IMR-90 (cell line): Measurements from ENCODE around the gene BARD1.

Experiments
- FOS ChIP-seq: fragments of 150-350 bp; IDR thresholded peaks from 2 replicates; pipeline ENCODE4 v1.6.1; 2016; ENCODE audit warnings: low read depth, low read length
- MAFK ChIP-seq: IDR thresholded peaks from 2 replicates; pipeline ENCODE4 v1.6.1; 2012; ENCODE audit warnings: low read depth, low read length, improper control_type of control experiment
- MAZ ChIP-seq: IDR thresholded peaks from 2 replicates; pipeline ENCODE4 v1.6.1; 2012; ENCODE audit warnings: low read depth, mild to moderate bottlenecking, low read length, improper control_type of control experiment, moderate library complexity, borderline replicate concordance
- NFE2L2 ChIP-seq: fragments of 150-350 bp; IDR thresholded peaks from 2 replicates; pipeline ENCODE4 v1.6.1; 2016; ENCODE audit warnings: low read depth, mild to moderate bottlenecking, low read length
- POLR2A ChIP-seq: IDR thresholded peaks from 2 replicates; pipeline ENCODE4 v1.6.1; 2012; ENCODE audit warnings: mild to moderate bottlenecking, low read depth, low read length
- RFX5 ChIP-seq: IDR thresholded peaks from 2 replicates; pipeline ENCODE4 v1.8.0; 2012; ENCODE audit warnings: low read depth, mild to moderate bottlenecking, low read length, moderate library complexity
- TF ChIP-seq, protein P1 (sequence below): conservative IDR thresholded peaks from 2 replicates; pipeline ENCODE4 v1.5.1; 2012; ENCODE audit warnings: mild to moderate bottlenecking, low read depth, low read length, improper control_type of control experiment
- TF ChIP-seq, protein P2 (sequence below): fragments of 150-350 bp; IDR thresholded peaks from 2 replicates; pipeline ENCODE4 v1.6.1; 2017; ENCODE audit warnings: mild to moderate bottlenecking, antibody characterized with exemption, low read length, low read depth
- TF ChIP-seq, protein P3 (sequence below): fragments of 150-350 bp; IDR thresholded peaks from 2 replicates; pipeline ENCODE4 v1.6.1; 2016; ENCODE audit warnings: low read depth, mild to moderate bottlenecking, low read length, moderate library complexity, borderline replicate concordance

DNA sequence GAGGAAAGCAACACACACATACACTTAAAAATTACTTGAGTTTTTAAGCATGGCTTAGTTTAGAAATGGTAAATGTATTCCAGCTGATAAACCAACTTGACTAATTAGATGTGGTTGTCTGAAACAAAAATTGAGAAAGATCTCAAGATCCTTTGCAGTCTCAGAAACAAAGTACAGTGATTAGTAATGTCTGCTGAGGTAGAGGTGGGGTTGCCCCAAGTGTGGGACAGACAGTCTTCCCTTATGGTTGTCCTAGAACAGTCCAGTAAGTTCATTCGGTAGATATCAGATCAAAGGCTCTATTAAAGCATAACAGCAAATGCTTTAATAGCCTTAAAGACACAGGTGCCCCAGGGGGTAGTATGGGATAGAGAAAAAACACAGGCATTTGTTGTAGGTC is 94.5 kb downstream of the BARD1 start:
- TF ChIP-seq, protein P1, sequence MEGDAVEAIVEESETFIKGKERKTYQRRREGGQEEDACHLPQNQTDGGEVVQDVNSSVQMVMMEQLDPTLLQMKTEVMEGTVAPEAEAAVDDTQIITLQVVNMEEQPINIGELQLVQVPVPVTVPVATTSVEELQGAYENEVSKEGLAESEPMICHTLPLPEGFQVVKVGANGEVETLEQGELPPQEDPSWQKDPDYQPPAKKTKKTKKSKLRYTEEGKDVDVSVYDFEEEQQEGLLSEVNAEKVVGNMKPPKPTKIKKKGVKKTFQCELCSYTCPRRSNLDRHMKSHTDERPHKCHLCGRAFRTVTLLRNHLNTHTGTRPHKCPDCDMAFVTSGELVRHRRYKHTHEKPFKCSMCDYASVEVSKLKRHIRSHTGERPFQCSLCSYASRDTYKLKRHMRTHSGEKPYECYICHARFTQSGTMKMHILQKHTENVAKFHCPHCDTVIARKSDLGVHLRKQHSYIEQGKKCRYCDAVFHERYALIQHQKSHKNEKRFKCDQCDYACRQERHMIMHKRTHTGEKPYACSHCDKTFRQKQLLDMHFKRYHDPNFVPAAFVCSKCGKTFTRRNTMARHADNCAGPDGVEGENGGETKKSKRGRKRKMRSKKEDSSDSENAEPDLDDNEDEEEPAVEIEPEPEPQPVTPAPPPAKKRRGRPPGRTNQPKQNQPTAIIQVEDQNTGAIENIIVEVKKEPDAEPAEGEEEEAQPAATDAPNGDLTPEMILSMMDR, result no peak
- TF ChIP-seq FOS (no peak), POLR2A (no peak), MAZ (no peak), RFX5 (no peak), NFE2L2 (no peak), MAFK (no peak)
- TF ChIP-seq, protein P2, sequence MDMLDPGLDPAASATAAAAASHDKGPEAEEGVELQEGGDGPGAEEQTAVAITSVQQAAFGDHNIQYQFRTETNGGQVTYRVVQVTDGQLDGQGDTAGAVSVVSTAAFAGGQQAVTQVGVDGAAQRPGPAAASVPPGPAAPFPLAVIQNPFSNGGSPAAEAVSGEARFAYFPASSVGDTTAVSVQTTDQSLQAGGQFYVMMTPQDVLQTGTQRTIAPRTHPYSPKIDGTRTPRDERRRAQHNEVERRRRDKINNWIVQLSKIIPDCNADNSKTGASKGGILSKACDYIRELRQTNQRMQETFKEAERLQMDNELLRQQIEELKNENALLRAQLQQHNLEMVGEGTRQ, result no peak
- TF ChIP-seq, protein P3, sequence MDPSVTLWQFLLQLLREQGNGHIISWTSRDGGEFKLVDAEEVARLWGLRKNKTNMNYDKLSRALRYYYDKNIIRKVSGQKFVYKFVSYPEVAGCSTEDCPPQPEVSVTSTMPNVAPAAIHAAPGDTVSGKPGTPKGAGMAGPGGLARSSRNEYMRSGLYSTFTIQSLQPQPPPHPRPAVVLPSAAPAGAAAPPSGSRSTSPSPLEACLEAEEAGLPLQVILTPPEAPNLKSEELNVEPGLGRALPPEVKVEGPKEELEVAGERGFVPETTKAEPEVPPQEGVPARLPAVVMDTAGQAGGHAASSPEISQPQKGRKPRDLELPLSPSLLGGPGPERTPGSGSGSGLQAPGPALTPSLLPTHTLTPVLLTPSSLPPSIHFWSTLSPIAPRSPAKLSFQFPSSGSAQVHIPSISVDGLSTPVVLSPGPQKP, result no peak
